Putamen (tissue), 1 donor: Measurements from ENCODE around the gene TMEM167B.
"Not testable (repeated sequence)": the region's sequence is repeated elsewhere in the genome, so short reads cannot be mapped to it uniquely, and the experiment has no call there.

Experiments used
- DNase-seq: peaks from one replicate; pipeline ENCODE4 v3.0.0-alpha.2; 2016; ENCODE audit warnings: low spot score

Gene TMEM167B

DNA sequence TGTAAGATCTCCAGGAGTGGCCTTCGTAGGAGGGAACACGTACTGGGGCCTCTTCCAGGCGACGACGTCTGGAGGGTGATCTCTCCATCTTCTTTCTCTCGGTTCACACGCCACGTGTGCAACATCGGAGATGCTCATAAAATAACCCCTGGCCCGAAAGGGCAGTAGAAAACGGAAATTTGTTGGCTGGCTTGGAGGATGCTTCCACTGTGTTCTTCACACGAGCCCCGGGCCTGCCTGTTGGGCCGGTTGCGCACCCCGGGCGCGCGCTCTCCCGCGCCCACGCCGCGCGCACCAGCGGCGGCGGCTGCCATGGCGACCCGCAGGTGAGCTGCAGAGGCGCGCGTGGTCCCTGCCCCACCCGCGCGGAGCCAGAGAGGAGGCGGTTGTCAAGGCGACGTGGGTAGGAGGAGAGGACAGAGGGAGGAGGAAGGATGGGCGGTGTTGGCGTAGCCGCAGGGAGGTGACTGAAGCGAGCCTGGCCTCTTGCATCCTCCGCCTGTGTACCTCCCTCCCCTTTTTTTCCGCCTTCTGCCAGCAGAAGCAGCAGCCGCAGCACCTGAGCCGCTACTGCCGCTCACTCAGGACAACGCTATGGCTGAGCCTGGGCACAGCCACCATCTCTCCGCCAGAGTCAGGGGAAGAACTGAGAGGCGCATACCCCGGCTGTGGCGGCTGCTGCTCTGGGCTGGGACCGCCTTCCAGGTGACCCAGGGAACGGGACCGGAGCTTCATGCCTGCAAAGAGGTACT lies 23.2 kb downstream of the TMEM167B start, which contains the start of gene ELAPOR1:
ELAPOR1 (plus strand) TSS at position 526 of the 752 bp plus-strand sequence; CDS start at position 595, 69 bp downstream.
- DNase-seq: peak; percentile 79

GRCh38 chr1:109114342-109114674 lies 23.7 kb downstream of the TMEM167B start:
- peak; percentile 10 for DNase-seq

GRCh38 chr1:109115685-109116084 lies 25.1 kb downstream of the TMEM167B start:
- DNase-seq: no peak

GRCh38 chr1:109116286-109116685 lies 25.7 kb downstream of the TMEM167B start:
- DNase-seq: no peak

- DNase-seq: no peak
These were observed 27.5 kb downstream of the TMEM167B start for GRCh38 chr1:109118089-109118488.

- no peak for DNase-seq
These were observed 29.8 kb downstream of the TMEM167B start for GRCh38 chr1:109120356-109120755.

DNA sequence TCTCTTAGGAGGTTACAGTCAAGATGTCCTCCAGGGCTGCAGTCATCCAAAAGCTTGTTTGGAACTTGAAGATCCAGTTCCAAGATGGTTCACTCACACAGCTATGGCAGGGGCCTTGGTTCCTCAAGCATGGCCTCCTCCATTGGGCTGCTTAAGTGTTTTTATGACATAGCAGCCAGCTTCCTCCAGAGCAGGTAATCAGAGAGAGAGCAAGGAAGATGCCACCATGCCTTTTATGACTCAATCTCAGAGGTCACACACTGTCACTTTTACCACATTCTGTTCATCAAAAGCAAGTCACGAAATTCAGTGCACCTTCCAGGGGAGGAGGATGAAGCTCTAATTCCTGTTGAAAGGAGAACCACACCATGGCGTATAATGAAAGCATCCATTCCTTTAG lies 40.5 kb downstream of the TMEM167B start:
- DNase-seq: no peak

GRCh38 chr1:109131800-109132199 lies 41.2 kb downstream of the TMEM167B start:
- DNase-seq: no peak

DNA sequence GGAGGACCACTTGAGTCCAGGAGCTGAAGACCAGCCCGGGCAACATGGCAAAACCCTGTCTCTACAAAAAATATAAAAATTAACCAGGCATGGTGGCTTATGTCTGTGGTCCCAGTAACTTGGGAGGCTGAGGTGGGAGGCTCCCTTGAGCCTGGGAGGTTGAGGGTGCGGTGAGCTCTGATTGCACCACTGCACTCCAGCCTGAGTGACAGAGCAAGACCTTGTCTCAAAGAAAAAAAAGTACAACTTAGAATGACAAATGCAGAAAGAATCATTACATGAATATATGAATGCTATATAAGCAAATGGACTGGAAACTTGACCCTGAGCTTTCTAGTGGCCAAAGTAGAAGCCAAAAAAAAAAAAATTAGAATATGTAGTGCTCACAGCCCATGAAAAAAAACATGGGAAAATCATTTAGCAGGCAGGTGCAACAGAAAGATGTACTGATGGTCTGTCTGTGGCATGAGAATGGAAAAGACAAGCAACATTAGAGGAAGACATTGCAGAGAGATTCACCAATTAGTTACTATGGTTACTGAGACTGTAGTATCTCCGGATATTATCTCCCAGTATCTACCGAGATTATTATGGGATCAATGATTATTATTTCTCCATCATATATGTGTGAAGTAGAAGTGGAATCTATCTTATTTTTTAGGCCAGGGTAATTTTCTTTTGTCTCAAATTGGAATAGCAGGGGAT lies 42.6 kb downstream of the TMEM167B start:
- no peak for DNase-seq

GRCh38 chr1:109133815-109134214 lies 43.3 kb downstream of the TMEM167B start:
- DNase-seq: peak; percentile 17

- no peak for DNase-seq
These were observed 43.9 kb downstream of the TMEM167B start for GRCh38 chr1:109134423-109134822.

DNA sequence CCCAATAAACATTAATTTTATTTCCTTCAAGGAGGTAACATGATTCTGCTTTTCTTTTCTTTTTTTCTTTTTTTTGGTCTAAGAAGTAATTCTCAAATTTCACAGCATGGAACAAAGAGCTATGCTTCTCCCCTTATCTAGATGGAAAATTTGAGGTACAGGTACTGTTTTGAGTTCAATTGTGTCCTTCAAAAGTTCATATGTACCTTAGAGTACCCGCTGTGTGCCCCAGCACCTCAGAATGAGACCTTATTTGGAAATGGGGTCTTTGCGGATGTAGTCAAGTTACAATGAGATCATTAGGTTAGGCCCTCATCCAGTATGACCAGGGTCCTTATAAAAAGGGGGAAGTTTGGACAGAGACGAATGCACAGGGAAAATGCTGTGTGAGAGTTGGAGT lies 45.4 kb downstream of the TMEM167B start:
- no peak for DNase-seq

DNA sequence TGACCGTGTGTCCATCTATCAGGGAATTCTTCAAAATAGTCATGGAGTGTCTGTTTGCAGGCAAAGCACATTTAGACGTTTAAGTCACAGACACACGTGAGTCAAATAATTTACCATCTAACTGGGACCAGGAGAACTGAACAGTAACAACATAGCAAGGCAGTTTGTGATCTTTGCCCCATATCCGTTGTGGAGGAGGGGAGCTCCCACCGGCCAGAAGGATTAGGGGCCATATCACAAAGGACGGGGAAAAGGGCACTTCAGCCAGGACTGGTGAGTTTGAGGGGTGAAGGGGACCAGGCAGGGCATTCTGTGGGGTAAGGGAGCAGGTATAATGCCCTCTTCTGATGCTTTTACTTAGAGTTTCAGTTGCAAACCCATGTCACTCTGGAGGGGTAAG lies 46.2 kb downstream of the TMEM167B start:
- no peak for DNase-seq

DNA sequence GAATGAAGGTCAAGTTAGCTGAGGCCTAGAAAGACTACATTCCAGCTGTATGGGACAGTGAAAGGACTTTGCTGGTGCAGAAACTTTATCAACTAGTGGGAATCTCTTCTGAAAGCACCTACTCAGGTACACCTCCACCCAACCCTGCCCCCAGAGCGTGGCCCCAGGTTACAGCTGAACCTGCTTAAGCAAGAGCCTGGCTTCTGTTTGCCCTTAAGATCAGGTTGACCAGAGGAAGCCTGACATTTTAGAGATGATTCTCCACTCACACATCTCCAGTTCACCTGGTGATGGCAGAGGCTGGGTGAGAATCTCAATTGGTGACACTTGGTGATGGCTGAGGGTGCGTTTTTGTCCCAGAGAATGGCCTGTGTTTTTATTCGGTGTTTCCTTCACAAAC lies 47.4 kb downstream of the TMEM167B start:
- no peak for DNase-seq

- no peak for DNase-seq
These were observed 47.8 kb downstream of the TMEM167B start for GRCh38 chr1:109138358-109138757.

DNA sequence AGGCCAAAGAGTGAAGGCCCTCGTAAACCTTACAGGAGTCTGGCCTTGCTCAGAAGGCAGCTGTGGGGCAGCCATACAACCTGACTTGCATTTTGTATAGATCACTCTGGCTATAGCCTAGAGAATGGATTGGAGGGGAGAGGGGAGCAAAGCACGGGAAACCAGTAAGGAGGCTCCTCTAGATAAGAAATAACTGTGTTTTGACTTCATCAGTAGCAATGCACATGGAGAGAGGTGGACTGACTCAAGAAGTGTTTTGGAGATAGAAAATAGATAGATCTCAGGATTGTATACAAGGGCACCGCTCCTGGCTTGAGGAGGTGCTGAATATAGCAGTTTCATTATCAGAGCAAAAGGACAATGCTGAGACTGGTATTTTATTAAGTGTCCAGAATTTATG lies 49.8 kb downstream of the TMEM167B start:
- DNase-seq: no peak

DNA sequence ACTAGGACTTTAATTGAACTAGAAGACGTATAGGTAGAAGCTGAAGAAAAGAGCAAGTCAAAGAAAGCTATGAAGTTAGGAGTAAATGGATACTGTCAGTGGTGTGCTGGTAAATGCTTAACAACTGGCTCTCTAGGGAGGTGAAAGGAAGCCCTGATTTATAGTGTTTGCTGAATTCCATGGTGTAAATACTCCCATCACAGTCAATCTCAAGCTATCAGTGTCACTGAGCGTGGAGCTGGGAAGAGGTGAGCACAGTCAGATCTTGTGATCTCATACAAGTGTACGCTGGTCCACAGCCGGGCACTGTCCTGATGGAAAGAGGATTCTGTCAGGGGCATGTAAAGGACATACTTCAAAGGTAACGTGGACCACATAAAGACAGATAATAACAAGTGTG lies 51.7 kb downstream of the TMEM167B start:
- DNase-seq: no peak

GRCh38 chr1:109142725-109143124 lies 52.2 kb downstream of the TMEM167B start:
- not testable (repeated sequence) for DNase-seq
